RWPE1 (cell line): ENCODE data around the gene SRP54.
"Not testable (repeated sequence)": the region's sequence is repeated elsewhere in the genome, so short reads cannot be mapped to it uniquely, and the experiment has no call there.

Source experiments
- CTCF ChIA-PET: fragments of 350-600 bp; sonication (Branson Sonifier 250); formaldehyde crosslinking; extraction: SDS; loops from one replicate; lab custom pipeline; 2021; lab: Yijun Ruan, JAX
- POLR2A ChIA-PET: fragments of 400-600 bp; formaldehyde crosslinking; extraction: SDS; loops from one replicate; lab custom pipeline; 2020; ENCODE audit warnings: antibody characterized with exemption; ENCODE audit not compliant: low non-redundant PET; lab: Yijun Ruan, JAX
- DNase-seq: peaks from one replicate; pipeline ENCODE4 v3.0.0; 2012; ENCODE audit warnings: low spot score
- H3K27ac ChIP-seq: fragments of 450-650 bp; 2 replicates; pipeline ENCODE4 v1.5.1; 2017
- TF ChIP-seq, protein P1 (sequence below): fragments of 450-650 bp; conservative IDR thresholded peaks from 2 replicates; pipeline ENCODE4 v1.5.1; 2017; ENCODE audit warnings: low read depth, mild to moderate bottlenecking

Gene SRP54

DNA sequence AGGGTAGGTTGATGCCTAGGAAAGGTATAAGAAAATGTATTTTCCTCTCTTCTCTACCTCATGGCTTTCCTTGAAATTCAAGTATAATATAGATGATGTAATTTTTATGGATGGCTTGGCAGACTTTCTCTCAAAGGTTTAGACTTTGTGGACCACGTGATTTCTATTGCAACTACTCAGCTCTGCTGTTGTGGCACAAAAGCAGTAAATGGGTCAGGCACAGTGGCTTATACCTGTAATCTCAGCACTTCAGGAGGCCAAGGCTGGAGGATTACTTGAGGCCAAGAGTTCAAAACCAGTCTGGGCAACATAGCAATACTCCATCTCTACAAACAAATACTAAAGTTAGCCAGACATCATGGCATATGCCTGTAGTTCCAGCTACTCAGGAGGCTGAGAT is 22.0 kb downstream of the SRP54 start:
- TF ChIP-seq, protein P1, sequence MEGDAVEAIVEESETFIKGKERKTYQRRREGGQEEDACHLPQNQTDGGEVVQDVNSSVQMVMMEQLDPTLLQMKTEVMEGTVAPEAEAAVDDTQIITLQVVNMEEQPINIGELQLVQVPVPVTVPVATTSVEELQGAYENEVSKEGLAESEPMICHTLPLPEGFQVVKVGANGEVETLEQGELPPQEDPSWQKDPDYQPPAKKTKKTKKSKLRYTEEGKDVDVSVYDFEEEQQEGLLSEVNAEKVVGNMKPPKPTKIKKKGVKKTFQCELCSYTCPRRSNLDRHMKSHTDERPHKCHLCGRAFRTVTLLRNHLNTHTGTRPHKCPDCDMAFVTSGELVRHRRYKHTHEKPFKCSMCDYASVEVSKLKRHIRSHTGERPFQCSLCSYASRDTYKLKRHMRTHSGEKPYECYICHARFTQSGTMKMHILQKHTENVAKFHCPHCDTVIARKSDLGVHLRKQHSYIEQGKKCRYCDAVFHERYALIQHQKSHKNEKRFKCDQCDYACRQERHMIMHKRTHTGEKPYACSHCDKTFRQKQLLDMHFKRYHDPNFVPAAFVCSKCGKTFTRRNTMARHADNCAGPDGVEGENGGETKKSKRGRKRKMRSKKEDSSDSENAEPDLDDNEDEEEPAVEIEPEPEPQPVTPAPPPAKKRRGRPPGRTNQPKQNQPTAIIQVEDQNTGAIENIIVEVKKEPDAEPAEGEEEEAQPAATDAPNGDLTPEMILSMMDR: no peak
- ChIA-PET CTCF (no interaction called here), POLR2A (no interaction called here)
- DNase-seq: no peak
- no peak overlapping the region for H3K27ac ChIP-seq

GRCh38 chr14:35016568-35016967 is 33.8 kb downstream of the SRP54 start:
- ChIA-PET POLR2A (no interaction called here), CTCF (interaction anchor here (0.6 kb wide), 1 partner anchor 181 kb away, joined by 3 read pairs; no protein-coding TSS in a partner anchor)
- DNase-seq: no peak

DNA sequence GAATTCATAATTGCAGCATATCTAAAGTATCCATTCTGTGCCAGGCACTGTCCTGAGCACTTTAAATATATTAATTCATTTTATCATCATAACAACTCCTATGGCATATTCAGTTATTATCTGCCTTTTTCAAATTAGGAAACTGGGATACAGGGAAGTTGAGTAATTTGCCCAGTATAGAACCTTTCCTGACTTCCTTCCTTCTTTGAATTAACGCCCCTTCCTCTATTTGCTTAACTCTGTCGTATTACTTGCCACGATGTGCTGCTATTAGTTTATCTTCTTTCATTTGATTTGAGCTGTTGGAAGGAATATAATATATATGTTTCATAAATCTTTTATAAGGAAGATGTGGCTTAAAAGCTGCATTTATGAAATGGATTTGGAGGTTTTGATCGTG is 37.9 kb downstream of the SRP54 start:
- H3K27ac ChIP-seq: no peak overlapping the region
- DNase-seq: no peak
- ChIA-PET POLR2A (no interaction called here), CTCF (interaction anchor here (0.7 kb wide), 1 partner anchor 500 kb away, joined by 3 read pairs; no protein-coding TSS in a partner anchor)
- TF ChIP-seq, protein P1: no peak

More at GRCh38 chr14:35016568-35016967, 33.8 kb downstream of the SRP54 start:
- TF ChIP-seq, protein P1: no peak
- no peak overlapping the region for H3K27ac ChIP-seq

- no peak for DNase-seq
- ChIA-PET CTCF (no interaction called here), POLR2A (no interaction called here)
- TF ChIP-seq, protein P1: no peak
- no peak overlapping the region for H3K27ac ChIP-seq
Observed at GRCh38 chr14:35028435-35028834, 45.6 kb downstream of the SRP54 start.

DNA sequence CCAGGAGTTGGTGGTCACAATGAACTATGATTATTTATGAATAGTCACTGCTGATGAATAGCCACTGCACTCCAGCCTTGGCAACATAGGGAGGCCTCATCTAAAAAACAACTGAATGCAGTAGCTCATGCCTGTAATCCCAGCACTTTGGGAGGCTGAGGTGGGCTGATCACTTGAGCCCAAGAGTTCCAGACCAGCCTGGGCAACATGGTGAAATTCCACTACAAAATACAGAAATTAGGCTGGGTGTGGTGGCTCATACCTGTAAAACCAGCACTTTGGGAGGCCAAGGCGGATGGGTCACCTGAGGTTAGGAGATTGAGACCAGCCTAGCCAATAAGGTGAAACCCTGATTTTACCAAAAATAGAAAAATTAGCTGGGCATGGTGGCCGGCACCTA is 49.8 kb downstream of the SRP54 start:
- no peak for DNase-seq
- H3K27ac ChIP-seq: no peak overlapping the region
- CTCF ChIA-PET: no interaction called here
- POLR2A ChIA-PET: no interaction called here
- TF ChIP-seq, protein P1: no peak

DNA sequence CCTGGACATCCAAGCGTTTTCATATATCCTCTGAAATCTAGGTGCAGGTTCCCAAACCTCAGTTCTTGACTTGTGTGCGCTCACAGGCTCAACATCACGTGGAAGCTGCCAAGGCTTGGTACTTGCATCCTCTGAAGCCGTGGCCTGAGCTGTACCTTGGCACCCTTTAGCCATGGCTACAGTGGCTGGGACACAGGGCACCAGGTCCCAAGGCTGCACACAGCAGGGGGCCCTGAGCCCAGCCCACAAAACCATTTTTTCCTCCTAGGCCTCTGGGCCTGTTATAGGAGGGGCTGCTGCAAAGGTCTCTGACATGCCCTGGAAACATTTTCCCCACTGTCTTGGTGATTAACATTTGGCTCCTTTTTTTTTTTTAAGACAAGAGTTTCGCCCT is 51.6 kb downstream of the SRP54 start:
- TF ChIP-seq, protein P1: no peak
- DNase-seq: no peak
- no peak overlapping the region for H3K27ac ChIP-seq
- ChIA-PET POLR2A (no interaction called here), CTCF (no interaction called here)

GRCh38 chr14:35034944-35035554 is 52.3 kb downstream of the SRP54 start:
- POLR2A ChIA-PET, H3K27ac ChIP-seq, DNase-seq, CTCF ChIA-PET: not testable (repeated sequence)

DNA sequence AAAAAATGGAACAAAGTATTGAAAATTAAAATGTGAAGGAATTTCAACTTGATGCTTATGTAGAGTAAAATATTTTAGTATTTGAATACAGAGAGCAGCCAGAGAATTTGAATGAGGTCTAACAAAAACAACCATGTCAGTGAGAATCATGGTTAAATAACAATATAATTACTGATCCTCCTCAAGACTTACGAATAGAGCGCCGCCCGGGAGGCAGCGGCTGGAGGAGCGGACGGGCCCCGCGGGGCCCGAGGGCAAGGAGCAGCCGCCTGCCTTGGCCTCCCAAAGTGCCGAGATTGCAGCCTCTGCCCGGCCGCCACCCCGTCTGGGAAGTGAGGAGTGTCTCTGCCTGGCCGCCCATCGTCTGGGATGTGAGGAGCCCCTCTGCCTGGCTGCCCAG is 55.5 kb downstream of the SRP54 start:
- POLR2A ChIA-PET, CTCF ChIA-PET, DNase-seq, H3K27ac ChIP-seq: not testable (repeated sequence)
